Measurements from ENCODE around the gene KCNQ1OT1. TPM values are rescaled to one million over a fixed set of nuclear protein-coding genes. Genes with fewer than 3 reads are reported as not detected.

The KCNQ1OT1 gene
- total RNA-seq, 1 experiment from 2014 or later: 1.2 TPM

- H3K36me3 Mint-ChIP-seq (ENCODE audit: insufficient read depth in 1 of 3, low read depth in 3 of 3): no peaks in the 10 kb centered on the region
- Histone ChIP-seq H2AK5ac (ENCODE audit: insufficient read length, low read length) (no peak overlapping the region), H3K14ac (ENCODE audit: insufficient read depth, low read length) (no peak overlapping the region), H3K23ac (ENCODE audit: insufficient read length, low read depth, low read length) (no peak overlapping the region), H3K9ac (ENCODE audit: extremely low read depth, insufficient read length, low read length) (no peak overlapping the region), H2BK15ac (ENCODE audit: low read depth, low read length) (no peak overlapping the region), H3K79me2 (ENCODE audit: insufficient read depth, low read length) (no peaks in the 10 kb centered on the region), H2BK120ac (ENCODE audit: low read depth, low read length, poor library complexity, severe bottlenecking) (no peak overlapping the region), H3K27ac (ENCODE audit: insufficient read length, low read depth, low read length) (no peak overlapping the region), H3K9me3 (ENCODE audit: control insufficient read depth, low read depth, low read length) (no peaks in the 10 kb centered on the region), H4K91ac (ENCODE audit: insufficient read length, low read depth, low read length) (no peak overlapping the region), H2AFZ (ENCODE audit: low read length) (no peak overlapping the region), H3K56ac (ENCODE audit: insufficient read length, low read depth, low read length) (no peak overlapping the region), H3K4me2 (ENCODE audit: insufficient read depth, insufficient read length, low read length) (no peak overlapping the region), H3K4ac (ENCODE audit: low read depth, low read length) (no peak overlapping the region), H4K5ac (ENCODE audit: insufficient read length, low read depth, low read length) (no peak overlapping the region), H2BK5ac (ENCODE audit: insufficient read length, low read length) (no peak overlapping the region), H2BK20ac (ENCODE audit: low read depth, low read length, poor library complexity, severe bottlenecking) (no peak overlapping the region), H4K20me1 (ENCODE audit: control insufficient read depth, insufficient read depth, insufficient read length) (no peaks in the 10 kb centered on the region), H3K18ac (ENCODE audit: insufficient read length, low read depth, low read length) (no peak overlapping the region), H3K23me2 (ENCODE audit: insufficient read length, low read depth, low read length, poor library complexity, severe bottlenecking) (no peaks in the 10 kb centered on the region), H3K79me1 (ENCODE audit: insufficient read depth, low read depth, low read length, poor library complexity, severe bottlenecking) (no peaks in the 10 kb centered on the region), H2BK12ac (ENCODE audit: insufficient read length, low read depth, low read length) (no peak overlapping the region), H3T11ph (ENCODE audit: low read length) (no peak overlapping the region), H3K4me1 (ENCODE audit: insufficient read depth, low read length) (no peaks in the 10 kb centered on the region), H3K27me3 (ENCODE audit: insufficient read depth, low read length) (peaks cover 10% of the 10 kb centered on the region; the same call in 1 of the 2 replicates), H4K8ac (replicated peaks; ENCODE audit: insufficient read length, low read depth, low read length) (no peak overlapping the region)
- H3K27ac Mint-ChIP-seq: no peak overlapping the region
- H3K4me1 Mint-ChIP-seq: peaks cover 2 to 3% of the 10 kb centered on the region in 2 experiments; a peak in 1 of 4 replicates
- no peak overlapping the region for H3K4me3 Mint-ChIP-seq
- H3K9me3 Mint-ChIP-seq: no peaks in the 10 kb centered on the region
- whole genome bisulfite sequencing (ENCODE audit: extremely low coverage, insufficient read length, low lambda C conversion rate): no CpG with 5 or more reads among the region's 6 CpGs
- TF ChIP-seq, protein P1, sequence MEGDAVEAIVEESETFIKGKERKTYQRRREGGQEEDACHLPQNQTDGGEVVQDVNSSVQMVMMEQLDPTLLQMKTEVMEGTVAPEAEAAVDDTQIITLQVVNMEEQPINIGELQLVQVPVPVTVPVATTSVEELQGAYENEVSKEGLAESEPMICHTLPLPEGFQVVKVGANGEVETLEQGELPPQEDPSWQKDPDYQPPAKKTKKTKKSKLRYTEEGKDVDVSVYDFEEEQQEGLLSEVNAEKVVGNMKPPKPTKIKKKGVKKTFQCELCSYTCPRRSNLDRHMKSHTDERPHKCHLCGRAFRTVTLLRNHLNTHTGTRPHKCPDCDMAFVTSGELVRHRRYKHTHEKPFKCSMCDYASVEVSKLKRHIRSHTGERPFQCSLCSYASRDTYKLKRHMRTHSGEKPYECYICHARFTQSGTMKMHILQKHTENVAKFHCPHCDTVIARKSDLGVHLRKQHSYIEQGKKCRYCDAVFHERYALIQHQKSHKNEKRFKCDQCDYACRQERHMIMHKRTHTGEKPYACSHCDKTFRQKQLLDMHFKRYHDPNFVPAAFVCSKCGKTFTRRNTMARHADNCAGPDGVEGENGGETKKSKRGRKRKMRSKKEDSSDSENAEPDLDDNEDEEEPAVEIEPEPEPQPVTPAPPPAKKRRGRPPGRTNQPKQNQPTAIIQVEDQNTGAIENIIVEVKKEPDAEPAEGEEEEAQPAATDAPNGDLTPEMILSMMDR (conservative IDR thresholded peaks at IDR 0.05): no peak
- peaks cover 60% of the 10 kb centered on the region for H3K27me3 Mint-ChIP-seq (ENCODE audit: low read depth)
- DNase-seq: peak; percentile 20
Observed at GRCh38 chr11:2583605-2583958, 116.2 kb downstream of the KCNQ1OT1 start.
